Measurements from ENCODE around the gene GABRA4. TPM values are rescaled to one million over a fixed set of nuclear protein-coding genes. Genes with fewer than 3 reads are reported as not detected.

Gene GABRA4
- total and polyA plus RNA-seq, 2 donors: 0.11 TPM; not detected in 1

GRCh38 chr4:46870411-46870810 lies 123.0 kb downstream of the GABRA4 start:
- no peak for DNase-seq (ENCODE audit: extremely low spot score)
- no peak overlapping the region for H3K4me3 ChIP-seq (ENCODE audit: low read depth, low read length)
- H3K4me1 ChIP-seq (ENCODE audit: insufficient read depth): no peaks in the 10 kb centered on the region
- 65% methylated on average over 2 of the region's 2 CpGs for WGBS
- H3K36me3 ChIP-seq (ENCODE audit: insufficient read depth): no peaks in the 10 kb centered on the region
- H3K27ac ChIP-seq (ENCODE audit: low read depth): no peak overlapping the region

Other genes starting within 250 kb of the GABRA4 start
- gene COX7B2, start 84.3 kb downstream of the GABRA4 start, total RNA-seq: not detected
- not detected for gene COX7B2, start 84.3 kb downstream of the GABRA4 start, polyA plus RNA-seq
- 0.79 TPM for gene GABRB1, start 38.0 kb upstream of the GABRA4 start, total RNA-seq
- not detected for gene GABRB1, start 38.0 kb upstream of the GABRA4 start, polyA plus RNA-seq

Data from urinary bladder (tissue), 4 donors.